Astrocyte (in vitro differentiated cells and primary cell): ENCODE measurements around the gene MYO1F. TPM values are rescaled to one million over a fixed set of nuclear protein-coding genes. Genes with fewer than 3 reads are reported as not detected.

Source experiments
- DNase-seq: peaks from one replicate; pipeline ENCODE4 v3.0.0-alpha.2; 2010; ENCODE audit warnings: low read depth
- FAIRE-seq: peaks from 2 replicates; lab custom pipeline; 2011; peaks lifted over from hg19 to GRCh38; lab: Jason Lieb, UNC
- H2AFZ ChIP-seq: 2 replicates; pipeline ENCODE4 v1.6.0; 2012; ENCODE audit warnings: low read depth, low read length, inconsistent platforms
- H3K27ac ChIP-seq: 2 replicates; pipeline ENCODE4 v1.5.1; 2011; ENCODE audit warnings: low read depth, low read length, inconsistent platforms
- H3K27me3 ChIP-seq: 2 replicates; pipeline ENCODE4 v1.6.0; 2011; ENCODE audit warnings: low read length, inconsistent platforms; ENCODE audit not compliant: insufficient read depth
- H3K36me3 ChIP-seq: 2 replicates; pipeline ENCODE4 v1.5.1; 2011; ENCODE audit warnings: low read length, inconsistent platforms; ENCODE audit not compliant: insufficient read depth
- H3K4me1 ChIP-seq: 2 replicates; pipeline ENCODE4 v1.5.1; 2011; ENCODE audit warnings: low read length, inconsistent platforms; ENCODE audit not compliant: insufficient read depth
- H3K4me2 ChIP-seq: 2 replicates; pipeline ENCODE4 v1.6.0; 2012; ENCODE audit warnings: low read length, inconsistent platforms
- H3K4me3 ChIP-seq: 2 replicates; pipeline ENCODE4 v1.5.1; 2011; ENCODE audit warnings: low read depth, mild to moderate bottlenecking, low read length, inconsistent platforms; ENCODE audit not compliant: insufficient read depth
- H3K79me2 ChIP-seq: 2 replicates; pipeline ENCODE4 v1.6.0; 2012; ENCODE audit warnings: mild to moderate bottlenecking, low read length, inconsistent platforms; ENCODE audit not compliant: insufficient read depth
- H3K9ac ChIP-seq: 2 replicates; pipeline ENCODE4 v1.6.0; 2012; ENCODE audit warnings: mild to moderate bottlenecking, low read length, inconsistent platforms
- H3K9me3 ChIP-seq: 2 replicates; pipeline ENCODE4 v1.5.1; 2012; ENCODE audit warnings: low read depth, mild to moderate bottlenecking, low read length, inconsistent platforms; ENCODE audit not compliant: insufficient read depth
- H4K20me1 ChIP-seq: 2 replicates; pipeline ENCODE4 v1.6.0; 2012; ENCODE audit warnings: low read length, inconsistent platforms; ENCODE audit not compliant: insufficient read depth
- H3K27ac Mint-ChIP-seq: one replicate; pipeline ENCODE4 v1.8.0; 2021; ENCODE audit warnings: mild to moderate bottlenecking, mixed read lengths; ENCODE audit not compliant: unreplicated experiment
- H3K27me3 Mint-ChIP-seq: one replicate; pipeline ENCODE4 v1.8.0; 2021; ENCODE audit warnings: low read depth, mixed read lengths; ENCODE audit not compliant: unreplicated experiment
- H3K36me3 Mint-ChIP-seq: one replicate; pipeline ENCODE4 v1.8.0; 2021; ENCODE audit warnings: low read depth, mixed read lengths; ENCODE audit not compliant: unreplicated experiment
- H3K4me1 Mint-ChIP-seq: one replicate; pipeline ENCODE4 v1.8.0; 2021; ENCODE audit warnings: low read depth, mixed read lengths; ENCODE audit not compliant: unreplicated experiment
- H3K4me3 Mint-ChIP-seq: one replicate; pipeline ENCODE4 v1.8.0; 2021; ENCODE audit warnings: mild to moderate bottlenecking, moderate library complexity, mixed read lengths; ENCODE audit not compliant: unreplicated experiment
- H3K9me3 Mint-ChIP-seq: one replicate; pipeline ENCODE4 v1.8.0; 2021; ENCODE audit warnings: mild to moderate bottlenecking, mixed read lengths; ENCODE audit not compliant: unreplicated experiment
- CTCF ChIP-seq: IDR thresholded peaks from 2 replicates; pipeline ENCODE4 v1.5.1; 2011; ENCODE audit warnings: low read depth, mild to moderate bottlenecking, inconsistent platforms, low read length, moderate library complexity; ENCODE audit not compliant: insufficient read depth
- EZH2 ChIP-seq: IDR thresholded peaks from 2 replicates; pipeline ENCODE4 v1.6.1; 2012; ENCODE audit warnings: mild to moderate bottlenecking, low read length, inconsistent platforms; ENCODE audit not compliant: insufficient read depth
- total RNA-seq: library from RNA; stranded (reverse); gene quantifications from 2 replicates; pipeline ENCODE4 v1.2.1, GENCODE V29; 2021

MYO1F gene
- total RNA-seq, 1 donor from 2014 or later: 0.23 TPM

- H3K27me3 ChIP-seq: no peaks in the 10 kb centered on the region
- H2AFZ ChIP-seq: no peak overlapping the region
- H4K20me1 ChIP-seq: peaks cover 94% of the 10 kb centered on the region
- H3K9me3 Mint-ChIP-seq: no peaks in the 10 kb centered on the region
- no peak overlapping the region for H3K4me3 ChIP-seq
- H3K4me2 ChIP-seq: no peak overlapping the region
- peaks cover 33% of the 10 kb centered on the region for H3K36me3 ChIP-seq
- H3K36me3 Mint-ChIP-seq: peaks cover 26% of the 10 kb centered on the region
- H3K4me1 ChIP-seq: no peaks in the 10 kb centered on the region
- H3K9ac ChIP-seq: no peak overlapping the region
- H3K27ac ChIP-seq: no peak overlapping the region
- H3K4me3 Mint-ChIP-seq: no peak overlapping the region
- peaks cover 12% of the 10 kb centered on the region for H3K4me1 Mint-ChIP-seq
- H3K27ac Mint-ChIP-seq: no peak overlapping the region
- FAIRE-seq: no peak
- no peak for DNase-seq
- H3K79me2 ChIP-seq: peaks cover 71% of the 10 kb centered on the region
- H3K27me3 Mint-ChIP-seq: no peaks in the 10 kb centered on the region
- TF ChIP-seq EZH2 (no peak), CTCF (no peak)
- no peaks in the 10 kb centered on the region for H3K9me3 ChIP-seq
Measured at GRCh38 chr19:8483165-8483564, 94.1 kb downstream of the MYO1F start.

GRCh38 chr19:8482696-8483095 is 94.5 kb downstream of the MYO1F start:
- no peaks in the 10 kb centered on the region for H3K27me3 ChIP-seq
- no peak overlapping the region for H3K4me2 ChIP-seq
- no peak overlapping the region for H3K9ac ChIP-seq
- Mint-ChIP-seq H3K4me1 (peaks cover 15% of the 10 kb centered on the region), H3K27ac (no peak overlapping the region), H3K9me3 (no peaks in the 10 kb centered on the region), H3K36me3 (peaks cover 22% of the 10 kb centered on the region), H3K27me3 (no peaks in the 10 kb centered on the region), H3K4me3 (no peak overlapping the region)
- H3K4me3 ChIP-seq: no peak overlapping the region
- no peak for DNase-seq
- FAIRE-seq: no peak
- peaks cover 34% of the 10 kb centered on the region for H3K36me3 ChIP-seq
- no peak overlapping the region for H2AFZ ChIP-seq
- no peaks in the 10 kb centered on the region for H3K9me3 ChIP-seq
- H3K27ac ChIP-seq: no peak overlapping the region
- no peak for TF ChIP-seq CTCF
- TF ChIP-seq EZH2: no peak
- H3K79me2 ChIP-seq: peaks cover 76% of the 10 kb centered on the region
- peaks cover 94% of the 10 kb centered on the region for H4K20me1 ChIP-seq
- H3K4me1 ChIP-seq: no peaks in the 10 kb centered on the region

- H3K27me3 Mint-ChIP-seq: no peaks in the 10 kb centered on the region
- FAIRE-seq (no peak), DNase-seq (no peak)
- no peak overlapping the region for H3K4me3 ChIP-seq
- H3K36me3 Mint-ChIP-seq: peaks cover 15% of the 10 kb centered on the region
- peaks cover 37% of the 10 kb centered on the region for H3K36me3 ChIP-seq
- no peak overlapping the region for H3K27ac Mint-ChIP-seq
- no peak overlapping the region for H3K27ac ChIP-seq
- H3K4me3 Mint-ChIP-seq: no peak overlapping the region
- no peaks in the 10 kb centered on the region for H3K4me1 ChIP-seq
- TF ChIP-seq EZH2 (no peak), CTCF (no peak)
- H3K9ac ChIP-seq: no peak overlapping the region
- H3K9me3 Mint-ChIP-seq: no peaks in the 10 kb centered on the region
- H3K4me2 ChIP-seq: no peak overlapping the region
- H3K27me3 ChIP-seq: no peaks in the 10 kb centered on the region
- peaks cover 15% of the 10 kb centered on the region for H3K4me1 Mint-ChIP-seq
- H2AFZ ChIP-seq: no peak overlapping the region
- H3K79me2 ChIP-seq: peaks cover 87% of the 10 kb centered on the region
- no peaks in the 10 kb centered on the region for H3K9me3 ChIP-seq
- H4K20me1 ChIP-seq: peaks cover 92% of the 10 kb centered on the region
Measured at GRCh38 chr19:8481616-8482015, 95.6 kb downstream of the MYO1F start.
